Central memory CD8-positive, alpha-beta T cell (primary cell): ENCODE measurements around the gene DLG4.
"Not testable (repeated sequence)": the region's sequence is repeated elsewhere in the genome, so short reads cannot be mapped to it uniquely, and the experiment has no call there.

ENCODE experiments used
- ATAC-seq: fragments of 150-1000 bp; cut with Tn5 transposase; replicated peaks from 2 replicates; pipeline ENCODE4 v1.10.0; 2022; ENCODE audit warnings: mild to moderate bottlenecking, moderate FRiP score, moderate number of reproducible peaks; ENCODE audit not compliant: poor library complexity, severe bottlenecking; ENCODE audit errors: extremely low read depth
- DNase-seq, 2 donors: peaks; one replicate each; pipeline ENCODE4 v3.0.0; 2021; ENCODE audit warnings: low spot score in 2 of 2
- H3K27ac Mint-ChIP-seq: one replicate; pipeline ENCODE4 v1.8.0; 2022; ENCODE audit warnings: low read depth, mild to moderate bottlenecking, moderate library complexity, mixed read lengths
- H3K27me3 Mint-ChIP-seq: one replicate; pipeline ENCODE4 v1.8.0; 2022; ENCODE audit warnings: mixed read lengths
- H3K36me3 Mint-ChIP-seq: one replicate; pipeline ENCODE4 v1.8.0; 2022; ENCODE audit warnings: mild to moderate bottlenecking, moderate library complexity, mixed read lengths; ENCODE audit not compliant: insufficient read depth
- H3K4me1 Mint-ChIP-seq: one replicate; pipeline ENCODE4 v1.8.0; 2022; ENCODE audit warnings: mixed read lengths
- H3K4me3 Mint-ChIP-seq: one replicate; pipeline ENCODE4 v1.8.0; 2022; ENCODE audit warnings: mild to moderate bottlenecking, moderate library complexity, mixed read lengths
- H3K9me3 Mint-ChIP-seq: one replicate; pipeline ENCODE4 v1.8.0; 2022; ENCODE audit warnings: mixed read lengths

The DLG4 gene

GRCh38 chr17:7166873-7167272 is 52.8 kb downstream of the DLG4 start:
- H3K36me3 Mint-ChIP-seq: no peaks in the 10 kb centered on the region
- DNase-seq: no peak
- peaks cover 6% of the 10 kb centered on the region for H3K9me3 Mint-ChIP-seq
- ATAC-seq: no peak
- peaks cover 48% of the 10 kb centered on the region for H3K27me3 Mint-ChIP-seq
- no peak overlapping the region for H3K4me3 Mint-ChIP-seq
- no peak overlapping the region for H3K27ac Mint-ChIP-seq
- no peaks in the 10 kb centered on the region for H3K4me1 Mint-ChIP-seq

DNA sequence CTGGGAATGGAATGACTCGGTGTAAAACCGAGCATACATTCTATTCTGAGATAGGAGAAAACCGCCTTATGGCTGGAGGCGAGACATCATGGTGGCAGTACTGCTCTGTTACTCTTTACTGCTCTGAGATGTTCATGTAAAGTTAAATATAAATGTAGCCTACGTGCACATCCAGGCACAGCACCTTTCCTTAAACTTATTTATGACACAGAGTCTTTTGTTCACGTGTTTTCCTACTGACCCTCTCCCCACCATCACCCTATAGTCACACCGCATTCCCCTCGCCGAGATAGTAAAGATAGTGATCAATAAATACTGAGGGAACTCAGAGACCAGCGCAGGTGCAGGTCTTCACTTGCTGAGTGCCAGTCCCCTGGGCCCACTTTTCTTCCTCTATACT is 60.1 kb downstream of the DLG4 start:
- ATAC-seq, H3K9me3 Mint-ChIP-seq, H3K27ac Mint-ChIP-seq, H3K36me3 Mint-ChIP-seq, H3K4me1 Mint-ChIP-seq, DNase-seq, H3K4me3 Mint-ChIP-seq: not testable (repeated sequence)
- peaks cover 85% of the 10 kb centered on the region for H3K27me3 Mint-ChIP-seq

DNA sequence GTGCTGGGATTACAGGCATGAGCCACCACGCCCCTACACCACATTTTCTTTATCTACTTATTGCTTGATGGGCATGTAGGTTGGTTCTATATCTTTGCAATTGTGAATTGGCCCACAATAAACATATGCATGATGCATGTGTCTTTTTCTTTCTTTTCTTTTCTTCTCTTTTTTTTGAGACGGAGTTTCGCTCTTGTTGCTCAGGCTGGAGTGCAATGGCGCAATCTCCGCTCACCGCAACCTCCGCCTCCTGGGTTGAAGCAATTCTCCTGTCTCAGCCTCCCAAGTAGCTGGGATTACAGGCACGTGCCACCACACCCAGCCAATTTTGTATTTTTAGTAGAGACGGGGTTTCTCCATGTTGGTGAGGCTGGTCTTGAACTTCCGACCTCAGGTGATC is 61.2 kb downstream of the DLG4 start:
- H3K4me1 Mint-ChIP-seq, H3K4me3 Mint-ChIP-seq, DNase-seq, H3K36me3 Mint-ChIP-seq, H3K9me3 Mint-ChIP-seq, H3K27ac Mint-ChIP-seq, ATAC-seq: not testable (repeated sequence)
- H3K27me3 Mint-ChIP-seq: peaks cover 85% of the 10 kb centered on the region

GRCh38 chr17:7156342-7156940 is 63.2 kb downstream of the DLG4 start:
- ATAC-seq (no peak), DNase-seq (no peak)
- Mint-ChIP-seq H3K27ac (no peak overlapping the region), H3K36me3 (peaks cover 1% of the 10 kb centered on the region), H3K4me3 (no peak overlapping the region), H3K9me3 (no peaks in the 10 kb centered on the region), H3K27me3 (peaks cover 89% of the 10 kb centered on the region), H3K4me1 (no peaks in the 10 kb centered on the region)

- DNase-seq: no peak
- Mint-ChIP-seq H3K36me3 (no peaks in the 10 kb centered on the region), H3K27ac (no peak overlapping the region), H3K4me3 (no peak overlapping the region), H3K27me3 (peaks cover 13% of the 10 kb centered on the region), H3K9me3 (no peaks in the 10 kb centered on the region), H3K4me1 (no peaks in the 10 kb centered on the region)
- no peak for ATAC-seq
Observed at GRCh38 chr17:7147772-7148171, 71.9 kb downstream of the DLG4 start.

DNA sequence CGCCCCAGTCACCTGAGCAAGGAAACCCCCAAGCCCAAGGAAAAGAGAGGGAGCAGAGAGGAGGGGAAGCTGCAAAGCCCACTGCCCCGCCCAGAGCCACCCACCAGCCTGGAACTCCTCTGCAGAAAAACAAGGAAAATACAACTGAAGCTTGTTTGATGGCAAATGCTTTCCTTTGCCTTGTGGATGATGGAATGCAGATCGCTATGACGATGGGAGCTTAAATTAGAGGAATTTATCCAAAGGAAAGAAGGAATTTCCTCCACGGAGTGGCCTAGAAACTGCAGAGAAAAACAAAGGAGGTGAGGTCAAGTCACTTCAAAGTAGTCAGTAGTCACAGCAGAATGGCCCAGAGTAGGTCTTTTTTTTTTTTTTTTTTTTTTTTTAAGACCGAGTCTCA is 73.5 kb downstream of the DLG4 start:
- Mint-ChIP-seq H3K36me3 (no peaks in the 10 kb centered on the region), H3K27me3 (peaks cover 16% of the 10 kb centered on the region), H3K4me3 (no peak overlapping the region), H3K4me1 (no peaks in the 10 kb centered on the region), H3K9me3 (no peaks in the 10 kb centered on the region), H3K27ac (no peak overlapping the region)
- DNase-seq (no peak), ATAC-seq (no peak)

- H3K36me3 Mint-ChIP-seq: no peaks in the 10 kb centered on the region
- H3K27ac Mint-ChIP-seq: no peak overlapping the region
- ATAC-seq (no peak), DNase-seq (no peak)
- H3K27me3 Mint-ChIP-seq: peaks cover 29% of the 10 kb centered on the region
- H3K9me3 Mint-ChIP-seq: no peaks in the 10 kb centered on the region
- H3K4me3 Mint-ChIP-seq: no peak overlapping the region
- H3K4me1 Mint-ChIP-seq: no peaks in the 10 kb centered on the region
Observed at GRCh38 chr17:7144213-7144612, 75.4 kb downstream of the DLG4 start.

DNA sequence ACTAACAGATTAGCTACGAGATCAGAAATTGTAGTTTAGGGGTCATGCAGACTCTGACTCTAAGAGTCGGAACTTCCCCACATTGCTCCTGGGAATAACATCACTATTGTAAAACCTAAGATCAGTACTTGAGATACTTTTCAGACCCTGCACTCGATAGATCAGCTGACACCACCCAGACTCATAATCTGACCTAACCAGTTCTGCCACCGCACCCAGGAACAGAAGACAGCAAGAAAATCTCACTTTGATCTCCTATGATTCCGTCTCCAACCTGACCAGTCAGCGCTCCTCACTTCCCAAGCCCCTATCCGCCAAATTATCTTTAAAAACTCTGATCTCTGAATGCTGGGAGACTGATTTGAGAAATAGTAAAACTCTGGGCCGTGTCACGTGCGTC is 77.8 kb downstream of the DLG4 start:
- Mint-ChIP-seq H3K27me3 (peaks cover 32% of the 10 kb centered on the region), H3K4me1 (no peaks in the 10 kb centered on the region), H3K27ac (no peak overlapping the region), H3K4me3 (no peak overlapping the region), H3K9me3 (no peaks in the 10 kb centered on the region), H3K36me3 (no peaks in the 10 kb centered on the region)
- ATAC-seq: no peak
- DNase-seq: no peak

GRCh38 chr17:7139400-7139799 is 80.2 kb downstream of the DLG4 start:
- no peak for ATAC-seq
- Mint-ChIP-seq H3K27ac (no peak overlapping the region), H3K9me3 (no peaks in the 10 kb centered on the region), H3K4me1 (no peaks in the 10 kb centered on the region), H3K27me3 (peaks cover 32% of the 10 kb centered on the region), H3K4me3 (no peak overlapping the region), H3K36me3 (no peaks in the 10 kb centered on the region)
- DNase-seq: no peak

DNA sequence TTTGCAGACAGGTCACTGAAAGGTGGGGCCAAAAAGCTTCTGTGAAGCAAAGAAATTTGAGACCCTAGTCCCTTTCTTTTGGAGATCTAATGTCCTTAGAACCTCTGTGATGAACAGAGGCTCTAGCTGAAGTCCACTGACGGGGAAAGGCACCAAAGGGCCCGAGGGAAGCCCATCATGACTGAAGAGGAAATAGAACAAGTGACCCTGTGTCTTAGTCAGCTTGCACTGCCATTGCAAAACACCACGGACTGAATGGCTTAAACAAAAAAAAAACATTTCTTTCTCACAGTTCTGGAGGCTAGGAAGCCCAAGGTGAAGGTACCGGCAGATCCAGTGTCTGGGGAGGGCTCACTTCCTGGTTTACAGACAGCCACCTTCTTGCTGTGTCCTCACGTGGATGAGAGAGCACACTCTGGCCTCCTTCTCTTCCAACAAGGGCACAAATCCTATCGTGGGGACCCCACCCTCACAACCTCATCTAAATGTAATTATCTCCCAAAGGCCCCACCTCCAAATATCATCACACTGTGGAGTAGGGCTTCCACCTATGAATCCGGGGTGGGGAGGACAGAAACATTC is 80.7 kb downstream of the DLG4 start:
- H3K36me3 Mint-ChIP-seq: no peaks in the 10 kb centered on the region
- H3K4me1 Mint-ChIP-seq: no peaks in the 10 kb centered on the region
- H3K4me3 Mint-ChIP-seq: no peak overlapping the region
- DNase-seq (no peak), ATAC-seq (no peak)
- no peak overlapping the region for H3K27ac Mint-ChIP-seq
- no peaks in the 10 kb centered on the region for H3K9me3 Mint-ChIP-seq
- peaks cover 32% of the 10 kb centered on the region for H3K27me3 Mint-ChIP-seq

GRCh38 chr17:7137171-7137943 is 82.3 kb downstream of the DLG4 start:
- Mint-ChIP-seq H3K4me1 (peaks cover 11% of the 10 kb centered on the region), H3K36me3 (peaks cover 2% of the 10 kb centered on the region), H3K27ac (no peak overlapping the region), H3K27me3 (peaks cover 29% of the 10 kb centered on the region), H3K9me3 (no peaks in the 10 kb centered on the region), H3K4me3 (no peak overlapping the region)
- DNase-seq (no peak), ATAC-seq (no peak)
